GM21825 (cell line): Measurements from ENCODE around the gene ADAMTS16.

Experiments used
- ATAC-seq: cut with Tn5 transposase; IDR thresholded peaks from one replicate; pipeline ENCODE4 v1.9.1; 2021; ENCODE audit warnings: mild to moderate bottlenecking, moderate library complexity; ENCODE audit not compliant: unreplicated experiment

ADAMTS16 gene

GRCh38 chr5:5276951-5277517, 136.9 kb downstream of the ADAMTS16 start:
- ATAC-seq, result no peak

GRCh38 chr5:5278201-5278814, 138.2 kb downstream of the ADAMTS16 start:
- ATAC-seq, result no peak

GRCh38 chr5:5278815-5279381, 138.8 kb downstream of the ADAMTS16 start:
- ATAC-seq, result no peak

- ATAC-seq, result no peak
Observed at GRCh38 chr5:5285906-5286305, 145.8 kb downstream of the ADAMTS16 start.

- ATAC-seq, result no peak
Observed at GRCh38 chr5:5287419-5287818, 147.3 kb downstream of the ADAMTS16 start.

- no peak for ATAC-seq
Observed at GRCh38 chr5:5288201-5288600, 148.1 kb downstream of the ADAMTS16 start.

GRCh38 chr5:5289537-5289936, 149.4 kb downstream of the ADAMTS16 start:
- ATAC-seq, result no peak

- ATAC-seq, result no peak
Observed at GRCh38 chr5:5290674-5291334, 150.7 kb downstream of the ADAMTS16 start.

- ATAC-seq, result no peak
Observed at GRCh38 chr5:5291357-5291756, 151.2 kb downstream of the ADAMTS16 start.

GRCh38 chr5:5293029-5293428, 152.9 kb downstream of the ADAMTS16 start:
- no peak for ATAC-seq

- no peak for ATAC-seq
Observed at GRCh38 chr5:5294429-5294828, 154.3 kb downstream of the ADAMTS16 start.

GRCh38 chr5:5295351-5295750, 155.2 kb downstream of the ADAMTS16 start:
- ATAC-seq, result no peak

- no peak for ATAC-seq
Observed at GRCh38 chr5:5296051-5296450, 155.9 kb downstream of the ADAMTS16 start.

- no peak for ATAC-seq
Observed at GRCh38 chr5:5297432-5298067, 157.4 kb downstream of the ADAMTS16 start.

- ATAC-seq, result no peak
Observed at GRCh38 chr5:5298068-5298633, 158.0 kb downstream of the ADAMTS16 start.

GRCh38 chr5:5298841-5299541, 158.9 kb downstream of the ADAMTS16 start:
- ATAC-seq, result no peak

GRCh38 chr5:5301176-5301575, 161.0 kb downstream of the ADAMTS16 start:
- no peak for ATAC-seq

GRCh38 chr5:5302201-5302600, 162.1 kb downstream of the ADAMTS16 start:
- ATAC-seq, result no peak

GRCh38 chr5:5303242-5303641, 163.1 kb downstream of the ADAMTS16 start:
- no peak for ATAC-seq

- no peak for ATAC-seq
Observed at GRCh38 chr5:5304361-5305020, 164.4 kb downstream of the ADAMTS16 start.
